ENCODE results near the gene APBA1. TPM values are rescaled to one million over a fixed set of nuclear protein-coding genes. Genes with fewer than 3 reads are reported as not detected.

Gene APBA1
- total RNA-seq, 1 experiment from 2014 or later: 1.8 TPM

DNA sequence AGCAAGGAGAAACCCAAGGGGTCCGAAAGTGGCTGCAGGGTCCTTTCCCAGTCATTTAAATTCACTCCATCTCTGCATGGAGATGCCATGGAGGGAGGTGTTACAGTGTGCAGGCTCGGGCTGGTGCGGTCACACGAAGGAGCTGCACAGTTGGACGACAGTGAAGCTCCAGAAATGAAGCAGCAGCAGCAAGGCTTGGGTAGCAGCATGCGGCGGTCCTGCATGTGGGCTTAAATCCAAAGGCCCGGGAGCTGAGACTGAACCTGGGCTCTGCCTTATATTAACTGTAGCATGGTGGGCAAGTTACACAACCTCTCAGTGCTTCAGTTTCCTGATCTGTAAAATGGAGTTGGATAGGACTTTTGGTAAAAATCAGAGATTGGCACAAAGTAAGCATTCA, 51.4 kb downstream of the APBA1 start:
- H2BK5ac ChIP-seq (ENCODE audit: insufficient read length, low read length): no peak overlapping the region
- H3T11ph ChIP-seq (ENCODE audit: low read length): no peak overlapping the region
- Mint-ChIP-seq H3K4me3 (no peak overlapping the region), H3K27me3 (ENCODE audit: low read depth) (no peaks in the 10 kb centered on the region), H3K4me1 (peaks cover 2 to 6% of the 10 kb centered on the region in 2 experiments; a peak in 2 of 4 replicates), H3K36me3 (ENCODE audit: insufficient read depth in 1 of 3, low read depth in 3 of 3) (no peaks in the 10 kb centered on the region), H3K9me3 (no peaks in the 10 kb centered on the region), H3K27ac (no peak overlapping the region)
- H3K4ac ChIP-seq (ENCODE audit: low read depth, low read length): no peak overlapping the region
- no peak overlapping the region for H4K8ac ChIP-seq (replicated peaks; ENCODE audit: insufficient read length, low read depth, low read length)
- H2BK120ac ChIP-seq (ENCODE audit: low read depth, low read length, poor library complexity, severe bottlenecking): no peak overlapping the region
- no peak overlapping the region for H4K91ac ChIP-seq (ENCODE audit: insufficient read length, low read depth, low read length)
- no peak overlapping the region for H2AK5ac ChIP-seq (ENCODE audit: insufficient read length, low read length)
- no peaks in the 10 kb centered on the region; the same call in 1 of the 2 replicates for H3K27me3 ChIP-seq (ENCODE audit: insufficient read depth, low read length)
- no peak overlapping the region for H4K5ac ChIP-seq (ENCODE audit: insufficient read length, low read depth, low read length)
- no peak overlapping the region for H3K14ac ChIP-seq (ENCODE audit: insufficient read depth, low read length)
- H3K23me2 ChIP-seq (ENCODE audit: insufficient read length, low read depth, low read length, poor library complexity, severe bottlenecking): no peaks in the 10 kb centered on the region
- no peak overlapping the region for H2AFZ ChIP-seq (ENCODE audit: low read length)
- H3K56ac ChIP-seq (ENCODE audit: insufficient read length, low read depth, low read length): no peak overlapping the region
- TF ChIP-seq, protein P1, sequence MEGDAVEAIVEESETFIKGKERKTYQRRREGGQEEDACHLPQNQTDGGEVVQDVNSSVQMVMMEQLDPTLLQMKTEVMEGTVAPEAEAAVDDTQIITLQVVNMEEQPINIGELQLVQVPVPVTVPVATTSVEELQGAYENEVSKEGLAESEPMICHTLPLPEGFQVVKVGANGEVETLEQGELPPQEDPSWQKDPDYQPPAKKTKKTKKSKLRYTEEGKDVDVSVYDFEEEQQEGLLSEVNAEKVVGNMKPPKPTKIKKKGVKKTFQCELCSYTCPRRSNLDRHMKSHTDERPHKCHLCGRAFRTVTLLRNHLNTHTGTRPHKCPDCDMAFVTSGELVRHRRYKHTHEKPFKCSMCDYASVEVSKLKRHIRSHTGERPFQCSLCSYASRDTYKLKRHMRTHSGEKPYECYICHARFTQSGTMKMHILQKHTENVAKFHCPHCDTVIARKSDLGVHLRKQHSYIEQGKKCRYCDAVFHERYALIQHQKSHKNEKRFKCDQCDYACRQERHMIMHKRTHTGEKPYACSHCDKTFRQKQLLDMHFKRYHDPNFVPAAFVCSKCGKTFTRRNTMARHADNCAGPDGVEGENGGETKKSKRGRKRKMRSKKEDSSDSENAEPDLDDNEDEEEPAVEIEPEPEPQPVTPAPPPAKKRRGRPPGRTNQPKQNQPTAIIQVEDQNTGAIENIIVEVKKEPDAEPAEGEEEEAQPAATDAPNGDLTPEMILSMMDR (conservative IDR thresholded peaks at IDR 0.05): no peak
- no peak overlapping the region for H3K27ac ChIP-seq (ENCODE audit: insufficient read length, low read depth, low read length)
- no peak overlapping the region for H3K23ac ChIP-seq (ENCODE audit: insufficient read length, low read depth, low read length)
- no peaks in the 10 kb centered on the region; the same call in 1 of the 2 replicates for H3K4me1 ChIP-seq (ENCODE audit: insufficient read depth, low read length)
- H4K20me1 ChIP-seq (ENCODE audit: control insufficient read depth, insufficient read depth, insufficient read length): no peaks in the 10 kb centered on the region
- H3K9ac ChIP-seq (ENCODE audit: extremely low read depth, insufficient read length, low read length): no peak overlapping the region
- no peak overlapping the region for H2BK12ac ChIP-seq (ENCODE audit: insufficient read length, low read depth, low read length)
- H3K79me1 ChIP-seq (ENCODE audit: insufficient read depth, low read depth, low read length, poor library complexity, severe bottlenecking): no peaks in the 10 kb centered on the region
- no peaks in the 10 kb centered on the region for H3K9me3 ChIP-seq (ENCODE audit: control insufficient read depth, low read depth, low read length)
- H3K4me2 ChIP-seq (ENCODE audit: insufficient read depth, insufficient read length, low read length): no peak overlapping the region
- H2BK15ac ChIP-seq (ENCODE audit: low read depth, low read length): no peak overlapping the region
- DNase-seq: no peak
- no peak overlapping the region for H2BK20ac ChIP-seq (ENCODE audit: low read depth, low read length, poor library complexity, severe bottlenecking)
- H3K18ac ChIP-seq (ENCODE audit: insufficient read length, low read depth, low read length): no peak overlapping the region
- WGBS (ENCODE audit: extremely low coverage, insufficient read length, low lambda C conversion rate): no CpG with 5 or more reads among the region's 8 CpGs
- no peaks in the 10 kb centered on the region for H3K79me2 ChIP-seq (ENCODE audit: insufficient read depth, low read length)

All from H9 (cell line).